ENCODE results near the gene LAIR1. TPM values are rescaled to one million over a fixed set of nuclear protein-coding genes. Genes with fewer than 3 reads are reported as not detected.

Gene LAIR1
- polyA plus RNA-seq, 1 donor (not counting 4 experiments of a cell fraction or from before 2014, with no cell fraction given): not detected

GRCh38 chr19:54317965-54318240, 46.8 kb downstream of the LAIR1 start:
- Histone ChIP-seq H3K4me2 (ENCODE audit: control insufficient read depth, extremely low read depth, insufficient read depth, low read depth, low read length) (no peak overlapping the region), H3K27me3 (ENCODE audit: control insufficient read depth, extremely low read depth, insufficient read depth, low read length) (no peaks in the 10 kb centered on the region), H3K9me1 (ENCODE audit: control insufficient read depth, extremely low read depth, insufficient read depth, low read length) (no peaks in the 10 kb centered on the region), H2AFZ (ENCODE audit: control insufficient read depth, low read length) (no peak overlapping the region), H3K79me2 (ENCODE audit: control insufficient read depth, insufficient read depth, low read length) (no peaks in the 10 kb centered on the region), H3K4me3 (ENCODE audit: control insufficient read depth in 2 of 3, extremely low read depth in 1 of 3, insufficient read depth in 2 of 3, low read depth in 1 of 3, low read length in 3 of 3) (no peak overlapping the region), H3K27ac (ENCODE audit: control insufficient read depth, insufficient read depth, low read length) (no peak overlapping the region), H4K20me1 (ENCODE audit: control insufficient read depth, extremely low read depth, insufficient read depth, low read length) (no peaks in the 10 kb centered on the region), H3K9ac (ENCODE audit: control insufficient read depth, extremely low read depth, insufficient read depth, low read length) (no peak overlapping the region), H3K9me3 (ENCODE audit: control insufficient read depth, low read depth, low read length) (no peaks in the 10 kb centered on the region), H3K4me1 (ENCODE audit: control insufficient read depth, extremely low read depth, insufficient read depth, low read length) (no peaks in the 10 kb centered on the region), H3K36me3 (ENCODE audit: control insufficient read depth in 2 of 2, extremely low read depth in 1 of 2, insufficient read depth in 2 of 2, low read length in 2 of 2) (no peaks in the 10 kb centered on the region)
- TF ChIP-seq CTCF (optimal IDR thresholded peaks at IDR 0.05 in 1 of 3, IDR thresholded peaks at IDR 0.05 in 1 of 3, conservative IDR thresholded peaks at IDR 0.05 in 1 of 3; ENCODE audit: extremely low read depth in 1 of 3, insufficient read depth in 2 of 3, low read length in 3 of 3): no peak
- no peak for TF ChIP-seq EZH2 (IDR thresholded peaks at IDR 0.05; ENCODE audit: low read length)
- FAIRE-seq: no peak
- dilution Hi-C loops (cut with MboI; ENCODE audit: extremely low pct_ligation_motif_present, low sequenced_read_pairs): no loop called here
- no peak for DNase-seq (ENCODE audit: low read depth, low spot score)

- H3K4me2 ChIP-seq (ENCODE audit: control insufficient read depth, extremely low read depth, insufficient read depth, low read depth, low read length): no peak overlapping the region
Measured at GRCh38 chr19:54317108-54317964, 47.4 kb downstream of the LAIR1 start.

More at GRCh38 chr19:54317108-54317964, 47.4 kb downstream of the LAIR1 start:
- Histone ChIP-seq H3K9ac (ENCODE audit: control insufficient read depth, extremely low read depth, insufficient read depth, low read length) (no peak overlapping the region), H3K27ac (ENCODE audit: control insufficient read depth, insufficient read depth, low read length) (no peak overlapping the region), H3K27me3 (ENCODE audit: control insufficient read depth, extremely low read depth, insufficient read depth, low read length) (no peaks in the 10 kb centered on the region), H4K20me1 (ENCODE audit: control insufficient read depth, extremely low read depth, insufficient read depth, low read length) (no peaks in the 10 kb centered on the region), H3K9me1 (ENCODE audit: control insufficient read depth, extremely low read depth, insufficient read depth, low read length) (no peaks in the 10 kb centered on the region), H3K9me3 (ENCODE audit: control insufficient read depth, low read depth, low read length) (no peaks in the 10 kb centered on the region), H3K36me3 (ENCODE audit: control insufficient read depth in 2 of 2, extremely low read depth in 1 of 2, insufficient read depth in 2 of 2, low read length in 2 of 2) (no peaks in the 10 kb centered on the region), H3K4me1 (ENCODE audit: control insufficient read depth, extremely low read depth, insufficient read depth, low read length) (no peaks in the 10 kb centered on the region), H2AFZ (ENCODE audit: control insufficient read depth, low read length) (no peak overlapping the region), H3K4me3 (ENCODE audit: control insufficient read depth in 2 of 3, extremely low read depth in 1 of 3, insufficient read depth in 2 of 3, low read depth in 1 of 3, low read length in 3 of 3) (no peak overlapping the region), H3K79me2 (ENCODE audit: control insufficient read depth, insufficient read depth, low read length) (no peaks in the 10 kb centered on the region)
- dilution Hi-C loops (cut with MboI; ENCODE audit: extremely low pct_ligation_motif_present, low sequenced_read_pairs): no loop called here
- DNase-seq (ENCODE audit: low read depth, low spot score) (no peak), FAIRE-seq (no peak)
- no peak for TF ChIP-seq CTCF (optimal IDR thresholded peaks at IDR 0.05 in 1 of 3, IDR thresholded peaks at IDR 0.05 in 1 of 3, conservative IDR thresholded peaks at IDR 0.05 in 1 of 3; ENCODE audit: extremely low read depth in 1 of 3, insufficient read depth in 2 of 3, low read length in 3 of 3)
- TF ChIP-seq EZH2 (IDR thresholded peaks at IDR 0.05; ENCODE audit: low read length): no peak
